Body of pancreas (tissue), 4 donors: Measurements from ENCODE around the gene SLC9A9.

Source experiments
- CTCF ChIP-seq, 7 experiments: fragments of 450-650 bp in 4 of 7; fragments of 200-600 bp in 3 of 7; sonication (generic) in 3 of 7; IDR thresholded peaks; one replicate each; pipeline ENCODE4 v1.5.1; 2016 to 2019; ENCODE audit warnings: antibody characterized with exemption in 7 of 7
- POLR2A ChIP-seq, 3 donors: fragments of 450-650 bp; IDR thresholded peaks; one replicate each; pipeline ENCODE4 v1.6.1; 2016; ENCODE audit warnings: antibody characterized with exemption in 3 of 3, mild to moderate bottlenecking in 2 of 3

- TF ChIP-seq CTCF (IDR thresholded peaks at IDR 0.05) (no peak), POLR2A (IDR thresholded peaks at IDR 0.05) (no peak)
These were observed 365.9 kb downstream of the SLC9A9 start for GRCh38 chr3:143482106-143483088.
